Lung (tissue), 11 donors: ENCODE data around the gene TCAF2. TPM values are rescaled to one million over a fixed set of nuclear protein-coding genes. Genes with fewer than 3 reads are reported as not detected.
"Not testable (repeated sequence)": the region's sequence is repeated elsewhere in the genome, so short reads cannot be mapped to it uniquely, and the experiment has no call there.

Experiments
- ATAC-seq: fragments of 200-7000 bp; cut with Tn5 transposase; one replicate; pipeline ENCODE4 v1.9.1; 2020; ENCODE audit warnings: moderate number of reproducible peaks; ENCODE audit not compliant: insufficient read depth, low FRiP score
- DNase-seq, 3 donors: peaks; one replicate each; pipeline ENCODE4 v3.0.0-alpha.2; 2013 to 2017
- H3K27ac ChIP-seq, 2 donors: one replicate each; pipeline ENCODE4 v1.5.1; 2013; ENCODE audit warnings: mild to moderate bottlenecking in 2 of 2, moderate library complexity in 2 of 2, control low read depth in 1 of 2, inconsistent platforms in 1 of 2, low read depth in 1 of 2, low read length in 1 of 2
- H3K27me3 ChIP-seq, 3 donors: one replicate each; pipeline ENCODE4 v1.5.1; 2013; ENCODE audit warnings: low read length in 2 of 3; ENCODE audit not compliant: control insufficient read depth in 3 of 3, insufficient read depth in 3 of 3
- H3K36me3 ChIP-seq, 4 donors: one replicate each; pipeline ENCODE4 v1.5.1; 2013; ENCODE audit warnings: low read length in 4 of 4, mild to moderate bottlenecking in 1 of 4, moderate library complexity in 1 of 4; ENCODE audit not compliant: control insufficient read depth in 4 of 4, insufficient read depth in 4 of 4
- H3K4me1 ChIP-seq, 5 donors: one replicate each; pipeline ENCODE4 v1.5.1; 2013; ENCODE audit warnings: low read length in 5 of 5, mild to moderate bottlenecking in 2 of 5, moderate library complexity in 1 of 5; ENCODE audit not compliant: control insufficient read depth in 5 of 5, insufficient read depth in 5 of 5
- H3K4me3 ChIP-seq: one replicate; pipeline ENCODE4 v1.5.1; 2013; ENCODE audit warnings: mild to moderate bottlenecking, control low read depth, moderate library complexity
- H3K9ac ChIP-seq, 2 donors: one replicate each; pipeline ENCODE4 v1.5.1; 2013; ENCODE audit warnings: low read length in 2 of 2, control low read depth in 1 of 2; ENCODE audit not compliant: insufficient read depth in 1 of 2
- H3K9me3 ChIP-seq, 4 donors: one replicate each; pipeline ENCODE4 v1.5.1; 2013; ENCODE audit warnings: low read length in 3 of 4, mild to moderate bottlenecking in 1 of 4, moderate library complexity in 1 of 4; ENCODE audit not compliant: control insufficient read depth in 4 of 4, insufficient read depth in 3 of 4
- WGBS, 2 donors: extraction: QIAGEN DNeasy Blood & Tissue Kit; methylation state at CpG; one replicate each; pipeline ENCODE4 v1.1.7; 2013; 5-methylcytosine and 5-hydroxymethylcytosine counted together
- polyA plus RNA-seq, 2 donors: library from polyadenylated mRNA; stranded (reverse); fragments of 200-250 nt; gene quantifications; one replicate each; pipeline ENCODE4 v1.2.1, GENCODE V29; 2013
- small RNA-seq: library from RNA; depleted of rRNA; stranded (forward); fragments of <200 nt; gene quantifications from one replicate; pipeline ENCODE3, GENCODE V24; 2014; ENCODE audit warnings: low replicate concordance
- total RNA-seq, 2 donors: library from RNA; depleted of rRNA in 1 of 2; stranded (reverse); fragments of >200 nt in 1 of 2; gene quantifications; one replicate each; pipeline ENCODE4 v1.2.1, GENCODE V29; 2014 to 2021
- donor health status: Bipolar disorder and iron deficiency.
- donor health status: healthy.
- donor health status: DM: yes; HTN: yes; CAD: no.

Gene TCAF2
- total and polyA plus RNA-seq, 4 donors, result 1.2 to 4.4 (median 3.0) TPM

DNA sequence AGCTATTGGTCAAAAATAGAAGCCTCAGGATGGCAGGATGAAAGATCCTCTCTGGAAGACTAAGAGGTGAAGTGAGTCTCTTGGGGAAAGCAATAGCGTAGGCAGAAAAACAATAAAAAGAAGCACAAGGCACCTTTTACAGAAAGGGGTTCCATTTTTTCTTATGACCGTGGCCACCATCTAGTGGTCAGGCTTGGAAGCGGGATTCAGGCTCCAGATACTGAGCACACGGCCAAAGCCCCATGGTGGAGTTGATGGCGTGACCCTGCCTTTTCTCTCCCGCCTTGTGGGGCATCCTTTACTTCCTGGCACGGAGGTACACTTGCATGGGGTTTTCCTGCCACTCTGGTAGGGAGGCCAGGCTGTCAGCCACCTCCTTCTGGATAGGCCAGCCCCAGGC, 18.6 kb downstream of the TCAF2 start:
- no CpG with 5 or more reads among the region's 7 CpGs for WGBS, 2 donors
- H3K4me3 ChIP-seq, H3K9me3 ChIP-seq, H3K27ac ChIP-seq, H3K27me3 ChIP-seq, ATAC-seq, H3K4me1 ChIP-seq, H3K9ac ChIP-seq, DNase-seq, H3K36me3 ChIP-seq: not testable (repeated sequence)

- not testable (repeated sequence) for ATAC-seq
- 50 to 77% methylated on average over 2 of the region's 9 CpGs for WGBS, 2 donors
Observed at GRCh38 chr7:143640528-143641189, 19.9 kb downstream of the TCAF2 start.

GRCh38 chr7:143646598-143646997, 25.8 kb downstream of the TCAF2 start:
- H3K9ac ChIP-seq, H3K27ac ChIP-seq, DNase-seq, H3K9me3 ChIP-seq, H3K4me3 ChIP-seq, H3K4me1 ChIP-seq, ATAC-seq, H3K36me3 ChIP-seq, H3K27me3 ChIP-seq: not testable (repeated sequence)
- no CpG with 5 or more reads among the region's 6 CpGs for WGBS, 2 donors

More at GRCh38 chr7:143640528-143641189, 19.9 kb downstream of the TCAF2 start:
- not testable (repeated sequence) for H3K4me1 ChIP-seq, H3K27ac ChIP-seq, H3K9ac ChIP-seq, H3K36me3 ChIP-seq, DNase-seq, H3K9me3 ChIP-seq, H3K27me3 ChIP-seq, H3K4me3 ChIP-seq

DNA sequence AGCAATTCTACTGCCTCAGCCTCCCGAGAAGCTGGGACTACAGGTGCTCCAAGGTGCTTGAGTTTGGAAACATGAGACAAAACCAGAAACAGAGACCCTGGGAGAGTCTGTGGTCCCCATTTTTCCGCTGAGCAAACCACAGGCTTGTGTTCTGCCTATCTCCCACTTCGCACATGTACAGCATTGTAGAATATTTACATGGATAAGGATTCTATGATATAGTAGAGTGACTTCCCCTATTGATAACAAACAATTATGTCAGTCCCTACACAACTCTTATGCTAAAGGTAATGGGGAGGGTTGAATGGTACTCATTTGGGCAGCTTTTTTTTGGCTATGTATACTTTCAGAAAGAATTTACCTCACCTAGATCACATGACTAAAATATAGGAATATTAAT, 29.1 kb downstream of the TCAF2 start:
- WGBS, 2 donors, result 94 to 100% methylated on average over 1 to 2 of the region's 3 CpGs
- H3K4me3 ChIP-seq, ATAC-seq, H3K27ac ChIP-seq, H3K36me3 ChIP-seq, DNase-seq, H3K9ac ChIP-seq, H3K4me1 ChIP-seq, H3K9me3 ChIP-seq, H3K27me3 ChIP-seq: not testable (repeated sequence)

GRCh38 chr7:143650447-143650846, 29.7 kb downstream of the TCAF2 start:
- not testable (repeated sequence) for H3K27me3 ChIP-seq, H3K9me3 ChIP-seq, H3K36me3 ChIP-seq, H3K27ac ChIP-seq, H3K9ac ChIP-seq, DNase-seq, ATAC-seq, H3K4me1 ChIP-seq, H3K4me3 ChIP-seq
- no CpG with 5 or more reads among the region's 8 CpGs for WGBS, 2 donors

Small RNA genes lying within 50 kb of the gene (small RNA-seq; reads per million reads assigned to genes)
- gene AC073264.2 (not detected), gene RNU6-162P (not detected)

Other genes with a start within 250 kb of the TCAF2 start
- gene ZYX, start 239.6 kb upstream of the TCAF2 start, total RNA-seq, result 100 to 1,000 TPM; 100 to 310 TPM
- 100 to 1,000 TPM in 1 of 2 donors, 10 to 100 TPM in 1; 98.9 to 266 TPM for gene ZYX, start 239.6 kb upstream of the TCAF2 start, polyA plus RNA-seq
- gene EPHA1, start 212.1 kb upstream of the TCAF2 start, total RNA-seq, result 10 to 100 TPM in 1 of 2 donors, 1 to 10 TPM in 1; 6.1 to 13.3 TPM
- gene EPHA1, start 212.1 kb upstream of the TCAF2 start, polyA plus RNA-seq, result 1 to 10 TPM; 4.2 to 5.7 TPM
- 1 to 10 TPM in 1 of 2 donors, not detected in 1; 1.0 TPM for gene TAS2R60, start 177.5 kb upstream of the TCAF2 start, total RNA-seq
- gene TAS2R60, start 177.5 kb upstream of the TCAF2 start, polyA plus RNA-seq, result under 1 TPM in 1 of 2 donors, not detected in 1; 0.05 TPM
- gene TAS2R41, start 143.1 kb upstream of the TCAF2 start, total RNA-seq, result under 1 TPM in 1 of 2 donors, not detected in 1; 0.77 TPM
- not detected for gene TAS2R41, start 143.1 kb upstream of the TCAF2 start, polyA plus RNA-seq
- 1 to 10 TPM; 1.1 to 5.9 TPM for gene CTAGE15, start 49.2 kb upstream of the TCAF2 start, total RNA-seq
- under 1 TPM; 0.04 to 0.11 TPM for gene CTAGE15, start 49.2 kb upstream of the TCAF2 start, polyA plus RNA-seq
- 1 to 10 TPM in 1 of 2 donors, not detected in 1; 2.0 TPM for gene CTAGE6, start 136.7 kb downstream of the TCAF2 start, total RNA-seq
- gene CTAGE6, start 136.7 kb downstream of the TCAF2 start, polyA plus RNA-seq, result under 1 TPM in 1 of 2 donors, not detected in 1; 0.01 TPM